HG02588 (cell line): Measurements from ENCODE around the gene HNRNPUL1.

Experiments used
- ATAC-seq: cut with Tn5 transposase; IDR thresholded peaks from one replicate; pipeline ENCODE4 v1.9.1; 2021; ENCODE audit warnings: mild to moderate bottlenecking, moderate library complexity; ENCODE audit not compliant: unreplicated experiment

The HNRNPUL1 gene

DNA sequence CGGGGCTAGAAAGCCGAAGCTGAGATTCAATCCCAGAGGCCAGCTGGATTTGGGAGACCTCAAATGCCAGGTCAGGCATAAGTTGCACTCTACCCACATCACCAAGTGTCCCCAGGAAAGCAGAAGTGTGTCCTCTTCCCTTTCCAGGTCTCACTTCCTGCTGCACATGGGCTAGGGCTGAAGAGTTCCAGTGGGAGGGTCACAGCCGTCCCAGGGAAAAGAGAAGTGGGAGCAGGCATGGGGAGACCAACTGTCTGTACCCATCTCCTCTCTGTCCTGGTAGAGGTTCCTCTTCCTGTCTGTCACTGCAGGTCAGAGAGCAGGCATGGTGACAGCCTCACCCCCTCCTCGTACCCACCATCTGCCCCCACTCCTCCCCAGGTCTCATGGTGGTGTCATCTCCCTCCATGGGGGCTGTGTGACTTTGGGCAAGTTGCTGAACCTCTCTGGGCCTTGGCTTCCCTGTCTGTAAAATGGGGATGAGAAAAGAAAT is 30.4 kb upstream of the HNRNPUL1 start:
- no peak for ATAC-seq

DNA sequence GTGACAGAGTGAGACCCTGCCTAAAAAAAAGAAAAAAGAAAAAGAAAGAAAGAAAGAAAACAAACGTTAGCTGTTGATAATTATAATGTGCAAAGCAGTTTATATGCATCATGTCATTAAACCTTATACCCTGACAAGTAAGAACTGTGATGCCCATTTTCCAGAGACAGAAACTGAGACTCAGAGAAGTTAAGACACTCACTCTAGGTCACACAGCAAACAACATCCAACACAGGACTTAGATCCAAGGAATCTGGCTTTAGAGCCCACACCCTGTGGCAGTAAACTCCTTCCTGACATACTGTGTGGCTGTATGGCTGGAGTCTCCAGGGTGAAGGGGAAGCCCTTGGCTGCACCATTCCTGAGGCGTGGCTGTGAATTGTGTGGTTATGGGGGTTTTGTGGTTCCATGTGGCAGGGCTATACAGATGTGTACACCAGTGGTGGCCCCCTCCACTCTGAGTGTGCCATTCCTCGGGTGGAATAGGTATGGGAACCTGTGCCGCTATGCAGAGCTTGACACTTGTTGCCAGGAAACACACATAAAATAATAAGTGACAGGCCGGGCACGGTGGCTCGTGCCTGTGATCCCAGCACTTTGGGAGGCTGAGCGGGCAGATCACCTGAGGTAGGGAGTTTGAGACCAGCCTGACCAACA is 29.5 kb upstream of the HNRNPUL1 start:
- ATAC-seq, result no peak

DNA sequence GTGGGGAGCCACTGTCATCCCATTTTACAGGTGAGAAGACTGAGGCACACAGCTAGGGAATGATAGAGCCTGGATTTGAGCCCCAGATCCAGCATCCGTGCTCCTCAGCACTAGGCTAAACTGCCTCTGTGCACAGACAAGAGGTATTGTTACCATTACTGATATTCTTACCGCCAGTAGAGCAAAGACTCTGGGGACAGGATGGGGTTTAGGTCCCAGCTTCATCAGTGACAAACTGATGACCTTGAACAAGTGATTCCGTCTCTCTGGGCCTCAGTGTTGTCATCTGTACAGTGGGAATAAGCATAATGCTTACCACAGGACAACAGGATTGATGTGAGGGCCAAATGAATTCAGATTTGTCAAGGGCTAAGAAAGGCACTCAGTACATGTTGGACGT is 28.7 kb upstream of the HNRNPUL1 start:
- ATAC-seq, result no peak

DNA sequence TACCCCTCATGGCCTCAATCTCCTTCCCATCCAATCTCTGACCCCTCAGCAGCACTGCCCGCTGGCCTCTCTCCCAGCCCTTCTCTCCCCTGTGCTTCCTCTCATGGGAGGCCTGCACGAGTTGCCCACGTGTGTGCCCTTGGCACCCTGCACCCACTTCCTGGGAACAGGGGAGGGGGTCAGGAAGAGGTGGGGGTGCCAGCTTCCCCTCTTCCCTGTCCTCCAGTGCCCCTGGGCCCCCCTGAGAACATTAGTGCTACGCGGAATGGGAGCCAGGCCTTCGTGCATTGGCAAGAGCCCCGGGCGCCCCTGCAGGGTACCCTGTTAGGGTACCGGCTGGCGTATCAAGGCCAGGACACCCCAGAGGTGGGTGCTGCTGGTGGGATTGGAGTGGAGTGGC is 25.9 kb upstream of the HNRNPUL1 start:
- ATAC-seq, result no peak

DNA sequence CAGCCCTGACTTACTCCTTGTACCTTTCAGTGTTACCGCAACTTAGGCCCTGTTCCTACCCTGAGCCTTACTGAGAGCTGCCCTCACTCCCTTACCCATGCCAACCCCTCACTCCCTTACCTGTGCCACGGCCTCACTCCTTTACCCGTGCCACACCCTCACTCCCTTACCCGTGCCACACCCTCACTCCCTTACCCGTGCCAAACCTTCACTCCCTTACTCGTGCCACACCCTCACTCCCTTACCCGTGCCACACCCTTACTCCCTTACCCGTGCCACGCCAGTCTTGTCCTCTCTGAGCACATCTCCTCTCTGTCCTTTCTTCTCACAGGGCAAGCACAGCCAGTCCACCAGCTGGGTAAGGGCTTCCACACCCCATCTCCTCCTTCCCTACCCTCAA is 24.8 kb upstream of the HNRNPUL1 start:
- ATAC-seq, result no peak

DNA sequence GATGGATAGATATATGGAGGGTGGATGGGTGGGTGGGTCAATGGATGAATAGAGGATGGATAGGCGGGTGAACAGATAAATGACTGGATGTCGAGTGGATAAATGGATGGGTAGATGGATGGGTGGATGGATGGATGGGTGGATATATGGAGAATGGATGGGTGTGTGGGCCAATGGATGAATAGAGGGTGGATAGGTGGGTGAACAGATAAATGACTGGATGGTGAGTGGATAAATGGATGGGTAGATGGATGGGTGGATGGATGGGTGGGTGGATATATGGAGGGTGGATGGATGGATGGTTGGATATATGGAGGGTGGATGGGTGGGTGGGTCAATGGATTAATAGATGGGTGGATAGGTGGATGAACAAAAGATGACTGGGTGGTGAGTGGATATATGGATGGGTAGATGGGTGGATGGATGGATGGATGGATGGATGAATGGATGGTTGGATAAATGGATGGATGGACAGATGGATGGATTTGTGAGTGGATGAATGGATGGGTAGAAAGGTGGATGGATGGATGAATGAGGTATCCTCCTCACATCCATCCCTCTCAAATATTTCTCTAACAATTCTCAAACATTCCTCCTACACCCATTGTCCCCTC is 24.1 kb upstream of the HNRNPUL1 start:
- no peak for ATAC-seq

DNA sequence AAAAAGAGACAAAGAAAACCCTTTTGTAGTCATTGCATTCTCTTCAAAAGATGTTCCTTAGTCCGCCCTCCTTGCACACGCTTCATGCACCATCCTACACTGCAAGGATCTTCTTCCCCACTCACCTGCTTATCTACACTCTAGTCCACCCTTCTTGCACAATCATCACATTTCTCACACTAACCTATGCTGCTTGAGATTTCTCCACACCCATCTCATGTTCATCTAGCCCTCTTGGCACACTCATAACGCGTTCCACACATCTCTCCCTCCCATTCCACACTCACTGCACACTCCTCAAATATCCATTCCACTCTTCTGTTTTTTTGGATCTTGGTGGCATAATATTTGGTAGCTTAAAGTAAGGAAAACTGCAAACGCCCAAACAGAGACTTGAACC is 22.3 kb upstream of the HNRNPUL1 start:
- ATAC-seq, result no peak

- ATAC-seq, result no peak
Observed at GRCh38 chr19:41244117-41244516, 20.1 kb upstream of the HNRNPUL1 start.

GRCh38 chr19:41245843-41246242 is 18.3 kb upstream of the HNRNPUL1 start:
- ATAC-seq, result no peak

- no peak for ATAC-seq
Observed at GRCh38 chr19:41248895-41249294, 15.3 kb upstream of the HNRNPUL1 start.

DNA sequence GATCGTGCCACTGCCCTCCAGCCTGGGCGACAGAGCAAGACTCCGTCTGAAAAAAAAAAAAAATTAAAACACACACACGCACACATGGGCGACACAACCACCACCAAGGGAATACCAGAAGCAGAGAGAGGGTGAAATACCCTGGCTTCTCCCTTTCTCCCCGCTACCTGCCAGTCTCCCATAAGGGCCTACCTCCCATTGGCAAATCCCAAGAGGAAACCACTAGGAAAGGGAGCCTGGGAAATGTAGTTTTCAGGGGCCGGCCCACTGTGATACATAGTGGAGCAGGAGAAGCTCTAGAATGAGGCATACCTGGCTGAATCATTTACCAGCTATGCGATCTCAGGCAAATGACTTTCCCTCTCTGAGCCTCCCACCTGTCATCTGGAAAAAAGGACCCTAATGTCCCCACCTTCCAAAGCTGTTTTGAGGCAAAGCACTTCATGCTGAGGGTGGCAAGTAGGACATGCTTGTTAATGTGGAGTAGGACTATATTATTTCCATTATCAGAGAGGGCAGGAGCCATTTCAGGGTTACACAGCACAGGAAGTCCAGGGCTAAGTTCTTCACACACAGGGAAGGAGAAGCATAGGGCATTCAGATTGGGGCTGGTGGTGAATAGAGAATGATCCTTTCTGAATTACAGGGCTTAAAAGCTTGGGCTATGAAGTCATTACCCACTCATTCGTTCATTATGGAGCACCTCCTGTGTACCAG is 14.3 kb upstream of the HNRNPUL1 start:
- no peak for ATAC-seq

GRCh38 chr19:41253660-41254059 is 10.5 kb upstream of the HNRNPUL1 start:
- ATAC-seq, result no peak

GRCh38 chr19:41255171-41255570 is 9.0 kb upstream of the HNRNPUL1 start:
- ATAC-seq, result no peak

GRCh38 chr19:41261474-41262190 is 2.5 kb upstream of the HNRNPUL1 start:
- ATAC-seq, result no peak

DNA sequence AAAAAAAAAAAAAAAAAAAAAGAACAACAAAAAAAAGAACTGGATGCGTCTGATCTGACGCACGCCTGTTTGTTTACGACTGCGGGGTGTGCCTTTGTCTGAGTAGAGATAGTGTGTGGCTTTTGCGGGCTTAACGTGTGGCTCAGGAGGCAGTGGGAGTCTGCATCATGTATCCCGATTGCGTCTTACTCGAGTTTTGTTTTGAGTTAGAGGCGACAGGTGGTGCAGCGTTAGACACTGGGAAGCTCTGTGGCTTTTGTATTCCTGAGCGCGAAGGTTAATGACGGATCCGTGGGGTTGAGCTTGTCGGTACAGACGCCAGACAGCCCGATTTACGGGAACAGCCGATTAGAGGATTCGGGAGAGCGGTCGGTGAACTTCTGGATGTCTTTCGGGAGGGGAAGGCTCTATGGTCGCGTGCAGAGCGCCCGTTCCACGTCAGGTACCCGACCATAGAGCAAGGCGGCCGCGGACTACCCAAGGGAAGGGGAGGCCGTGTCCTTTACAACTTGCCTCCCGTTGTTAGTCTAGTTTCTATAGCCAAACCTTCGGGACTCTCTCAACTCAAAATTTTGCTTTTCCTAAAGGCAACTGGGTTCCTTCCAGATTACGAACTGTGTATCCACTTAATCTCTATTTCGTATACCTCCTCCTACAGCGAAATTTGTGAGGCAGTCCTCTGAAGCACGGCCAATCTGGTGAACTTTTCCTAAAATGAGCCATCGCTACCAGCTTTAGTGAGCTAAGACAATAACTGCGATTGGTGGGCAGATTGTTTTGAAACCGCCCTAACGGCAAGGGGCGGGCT is 926 bp upstream of the HNRNPUL1 start:
- no peak for ATAC-seq

DNA sequence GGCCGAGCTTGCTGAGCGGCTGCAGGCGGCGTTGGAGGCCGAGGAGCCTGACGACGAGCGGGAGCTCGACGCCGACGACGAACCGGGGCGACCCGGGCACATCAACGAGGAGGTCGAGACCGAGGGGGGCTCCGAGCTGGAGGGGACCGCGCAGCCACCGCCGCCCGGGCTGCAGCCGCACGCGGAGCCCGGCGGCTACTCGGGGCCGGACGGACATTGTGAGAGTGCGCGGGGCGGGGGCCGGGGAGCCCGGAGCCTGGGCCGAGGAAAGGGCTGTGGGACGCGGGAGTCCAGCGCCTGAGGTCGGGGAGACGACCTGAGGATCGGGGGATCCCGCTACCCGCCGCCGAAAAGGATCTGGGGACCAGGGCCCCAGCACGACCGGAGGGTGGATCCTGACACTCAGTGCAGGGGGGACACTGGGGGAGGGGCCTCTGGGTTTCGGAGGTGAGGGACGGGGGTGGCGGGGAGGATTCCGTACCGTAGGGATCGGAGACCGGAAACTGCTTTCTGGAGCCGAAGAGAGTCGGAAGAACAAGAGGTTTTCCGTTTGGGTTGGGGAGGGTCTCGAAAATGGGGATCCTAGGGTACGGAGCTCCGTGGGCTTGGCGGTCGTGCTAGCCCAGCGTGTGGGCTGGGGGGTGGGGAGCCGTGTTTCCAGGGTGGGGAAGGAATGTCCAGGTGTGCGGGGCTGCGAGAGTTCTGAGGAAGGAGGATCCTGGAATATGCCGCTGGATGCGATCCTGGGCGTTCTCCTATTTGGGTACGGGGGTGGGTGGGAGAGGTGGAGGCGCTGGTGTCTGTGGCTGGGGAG is 616 bp downstream of the HNRNPUL1 start:
- ATAC-seq, result no peak

- no peak for ATAC-seq
Observed at GRCh38 chr19:41265395-41266153, 1.4 kb downstream of the HNRNPUL1 start.

DNA sequence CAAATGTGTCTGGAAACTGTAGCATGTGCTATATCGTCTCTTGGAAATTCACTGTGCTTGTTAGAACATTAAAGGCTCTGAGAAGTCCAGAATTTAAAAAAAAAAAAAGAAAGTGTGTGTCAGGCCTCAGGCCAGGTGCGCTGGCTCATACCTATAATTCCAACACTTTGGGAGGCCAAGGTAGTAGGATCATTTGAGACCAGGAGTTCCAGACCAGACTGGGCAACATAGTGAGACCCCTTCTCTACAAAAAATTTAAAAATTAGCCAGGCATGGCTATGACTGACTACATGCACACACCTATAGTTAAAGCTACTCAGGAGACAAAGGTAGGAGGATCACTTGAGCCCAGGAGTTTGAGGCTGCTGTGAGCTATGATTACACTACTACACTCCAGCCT is 4.9 kb downstream of the HNRNPUL1 start:
- ATAC-seq, result no peak

GRCh38 chr19:41269571-41269970 is 5.4 kb downstream of the HNRNPUL1 start:
- no peak for ATAC-seq
